Measurements from ENCODE around the gene HDAC9. TPM values are rescaled to one million over a fixed set of nuclear protein-coding genes. Genes with fewer than 3 reads are reported as not detected.

HDAC9 gene
- total RNA-seq, 1 experiment from 2014 or later, result 159 TPM

DNA sequence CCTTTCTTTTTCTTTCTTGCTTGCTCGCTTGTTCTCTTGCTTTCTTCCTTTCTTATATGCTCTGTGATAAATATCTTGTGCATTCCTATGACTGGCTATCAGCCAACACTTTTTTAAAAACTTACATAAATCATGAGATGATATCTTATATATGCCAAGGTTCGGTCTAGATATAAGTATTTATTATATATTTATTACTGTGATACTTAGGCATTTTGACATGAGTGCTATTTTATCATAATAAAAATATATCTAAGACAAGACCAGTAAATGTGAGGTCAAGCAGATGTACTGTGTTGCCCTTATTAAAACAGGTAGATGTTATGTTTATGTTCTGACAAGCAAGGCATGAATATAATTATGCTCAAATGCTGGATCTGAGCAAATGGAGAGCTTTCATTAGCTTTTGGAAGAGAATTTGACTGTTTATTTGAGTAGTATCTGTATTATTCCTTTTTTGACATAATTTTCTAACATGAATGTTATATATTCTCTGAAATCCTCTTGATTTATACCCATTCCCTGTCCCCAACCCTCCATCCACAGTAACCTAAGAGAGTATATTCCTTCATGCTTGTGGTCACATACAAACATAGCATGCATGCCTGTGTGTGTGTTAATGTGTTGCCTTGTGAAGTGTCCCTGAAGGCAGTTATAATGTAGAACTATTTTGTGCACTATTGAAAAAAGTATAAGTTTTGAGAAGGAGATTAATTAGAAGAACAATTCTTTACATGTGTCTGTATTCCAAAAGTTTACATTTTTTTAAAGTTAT, 158.0 kb downstream of the HDAC9 start:
- Mint-ChIP-seq H3K4me3 (ENCODE audit: low read depth, unreplicated experiment) (no peak overlapping the region), H3K36me3 (ENCODE audit: insufficient read depth, unreplicated experiment) (peaks cover 26% of the 10 kb centered on the region), H3K27me3 (ENCODE audit: unreplicated experiment) (no peaks in the 10 kb centered on the region), H3K4me1 (ENCODE audit: low read depth, unreplicated experiment) (no peaks in the 10 kb centered on the region), H3K27ac (ENCODE audit: unreplicated experiment) (no peak overlapping the region), H3K9me3 (ENCODE audit: low read depth, unreplicated experiment) (no peaks in the 10 kb centered on the region)
- TF ChIP-seq, protein P1, sequence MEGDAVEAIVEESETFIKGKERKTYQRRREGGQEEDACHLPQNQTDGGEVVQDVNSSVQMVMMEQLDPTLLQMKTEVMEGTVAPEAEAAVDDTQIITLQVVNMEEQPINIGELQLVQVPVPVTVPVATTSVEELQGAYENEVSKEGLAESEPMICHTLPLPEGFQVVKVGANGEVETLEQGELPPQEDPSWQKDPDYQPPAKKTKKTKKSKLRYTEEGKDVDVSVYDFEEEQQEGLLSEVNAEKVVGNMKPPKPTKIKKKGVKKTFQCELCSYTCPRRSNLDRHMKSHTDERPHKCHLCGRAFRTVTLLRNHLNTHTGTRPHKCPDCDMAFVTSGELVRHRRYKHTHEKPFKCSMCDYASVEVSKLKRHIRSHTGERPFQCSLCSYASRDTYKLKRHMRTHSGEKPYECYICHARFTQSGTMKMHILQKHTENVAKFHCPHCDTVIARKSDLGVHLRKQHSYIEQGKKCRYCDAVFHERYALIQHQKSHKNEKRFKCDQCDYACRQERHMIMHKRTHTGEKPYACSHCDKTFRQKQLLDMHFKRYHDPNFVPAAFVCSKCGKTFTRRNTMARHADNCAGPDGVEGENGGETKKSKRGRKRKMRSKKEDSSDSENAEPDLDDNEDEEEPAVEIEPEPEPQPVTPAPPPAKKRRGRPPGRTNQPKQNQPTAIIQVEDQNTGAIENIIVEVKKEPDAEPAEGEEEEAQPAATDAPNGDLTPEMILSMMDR (IDR thresholded peaks at IDR 0.05; ENCODE audit: unreplicated experiment), result no peak
- DNase-seq, result no peak
- BruUV-seq (replicated peaks), result no TSS peak
- intact Hi-C loops (cut with micrococcal nuclease; ENCODE audit: unreplicated experiment), result no loop called here
- CTCF ChIA-PET, result no interaction called here

DNA sequence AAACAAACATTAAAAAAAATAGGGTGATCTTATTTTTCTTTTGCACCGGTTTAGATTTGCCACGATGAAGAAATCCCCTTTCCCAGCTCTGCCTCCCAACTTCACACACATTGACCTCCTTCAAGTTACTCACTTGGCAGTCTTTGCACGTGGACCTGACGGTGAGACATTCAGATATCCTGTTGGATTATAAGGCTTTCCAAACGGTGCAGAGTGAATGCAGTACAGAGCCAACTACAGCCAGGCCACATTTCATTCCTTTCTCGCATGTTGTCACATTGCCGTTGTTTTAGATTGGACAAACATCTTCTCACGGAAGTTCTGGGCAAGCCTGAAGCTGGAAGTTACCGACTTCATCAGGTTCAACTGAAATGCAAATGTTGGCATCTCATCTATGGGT, 159.2 kb downstream of the HDAC9 start:
- peaks cover 21% of the 10 kb centered on the region for H3K36me3 Mint-ChIP-seq (ENCODE audit: insufficient read depth, unreplicated experiment)
- TF ChIP-seq, protein P1 (IDR thresholded peaks at IDR 0.05; ENCODE audit: unreplicated experiment), result no peak
- no peak for DNase-seq
- intact Hi-C loops (cut with micrococcal nuclease; ENCODE audit: unreplicated experiment), result no loop called here
- H3K9me3 Mint-ChIP-seq (ENCODE audit: low read depth, unreplicated experiment), result no peaks in the 10 kb centered on the region
- no TSS peak for BruUV-seq (replicated peaks)
- no peak overlapping the region for H3K27ac Mint-ChIP-seq (ENCODE audit: unreplicated experiment)
- CTCF ChIA-PET, result no interaction called here
- H3K27me3 Mint-ChIP-seq (ENCODE audit: unreplicated experiment), result no peaks in the 10 kb centered on the region
- H3K4me3 Mint-ChIP-seq (ENCODE audit: low read depth, unreplicated experiment), result no peak overlapping the region
- H3K4me1 Mint-ChIP-seq (ENCODE audit: low read depth, unreplicated experiment), result no peaks in the 10 kb centered on the region

DNA sequence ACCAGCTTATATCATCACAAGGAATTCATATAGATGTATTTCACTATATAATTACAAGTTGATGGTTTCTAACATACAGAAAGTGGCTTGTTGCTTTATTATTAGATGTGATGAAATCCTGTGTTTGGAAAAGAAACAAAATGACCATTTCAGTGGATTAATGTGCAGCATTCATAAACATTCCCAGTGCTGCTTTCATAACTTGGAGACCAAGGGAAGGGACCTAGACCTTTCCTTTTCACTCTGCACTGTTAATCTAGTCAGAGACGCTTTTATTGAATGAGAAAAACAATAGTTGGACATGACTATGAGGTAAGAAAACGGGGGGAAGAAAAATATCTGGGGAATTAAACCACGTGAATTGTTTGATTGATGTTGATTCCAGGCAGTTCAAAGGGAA, 160.0 kb downstream of the HDAC9 start:
- TF ChIP-seq, protein P1 (IDR thresholded peaks at IDR 0.05; ENCODE audit: unreplicated experiment), result no peak
- H3K9me3 Mint-ChIP-seq (ENCODE audit: low read depth, unreplicated experiment), result no peaks in the 10 kb centered on the region
- H3K4me3 Mint-ChIP-seq (ENCODE audit: low read depth, unreplicated experiment), result no peak overlapping the region
- intact Hi-C loops (cut with micrococcal nuclease; ENCODE audit: unreplicated experiment), result no loop called here
- H3K36me3 Mint-ChIP-seq (ENCODE audit: insufficient read depth, unreplicated experiment), result peaks cover 17% of the 10 kb centered on the region
- DNase-seq, result no peak
- H3K27ac Mint-ChIP-seq (ENCODE audit: unreplicated experiment), result no peak overlapping the region
- H3K27me3 Mint-ChIP-seq (ENCODE audit: unreplicated experiment), result no peaks in the 10 kb centered on the region
- CTCF ChIA-PET, result interaction anchor here (0.7 to 1.8 kb wide), 2 partner anchors 10 to 348 kb away, joined by 4 to 6 read pairs; no protein-coding TSS in a partner anchor
- BruUV-seq (replicated peaks), result no TSS peak
- H3K4me1 Mint-ChIP-seq (ENCODE audit: low read depth, unreplicated experiment), result no peaks in the 10 kb centered on the region

DNA sequence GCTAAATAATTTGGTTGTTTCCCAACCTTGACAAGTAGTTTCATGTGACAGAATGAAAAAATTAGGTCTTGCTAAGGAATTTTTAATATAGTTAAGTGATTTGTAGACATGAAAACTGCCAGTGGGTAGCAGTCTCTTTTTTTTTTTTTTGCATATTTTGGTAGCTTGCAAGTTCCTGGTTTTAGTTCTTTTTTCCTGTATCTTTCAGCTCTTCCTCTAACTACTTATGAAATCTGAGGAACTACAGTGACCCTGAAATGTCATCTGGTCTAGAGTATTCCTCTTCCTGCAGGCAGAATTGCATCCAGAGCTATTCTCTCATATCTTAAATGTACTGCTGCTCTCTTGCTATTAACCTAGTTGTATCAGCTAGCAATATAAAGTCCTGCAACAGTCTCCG, 160.4 kb downstream of the HDAC9 start:
- TF ChIP-seq, protein P1 (IDR thresholded peaks at IDR 0.05; ENCODE audit: unreplicated experiment), result no peak
- CTCF ChIA-PET, result interaction anchor here (0.6 to 1.8 kb wide), 4 partner anchors 10 to 349 kb away, joined by 3 to 8 read pairs (median 5); no protein-coding TSS in a partner anchor
- Mint-ChIP-seq H3K36me3 (ENCODE audit: insufficient read depth, unreplicated experiment) (peaks cover 17% of the 10 kb centered on the region), H3K27ac (ENCODE audit: unreplicated experiment) (no peak overlapping the region), H3K4me1 (ENCODE audit: low read depth, unreplicated experiment) (no peaks in the 10 kb centered on the region), H3K4me3 (ENCODE audit: low read depth, unreplicated experiment) (no peak overlapping the region), H3K9me3 (ENCODE audit: low read depth, unreplicated experiment) (no peaks in the 10 kb centered on the region), H3K27me3 (ENCODE audit: unreplicated experiment) (no peaks in the 10 kb centered on the region)
- no TSS peak for BruUV-seq (replicated peaks)
- DNase-seq, result no peak
- intact Hi-C loops (cut with micrococcal nuclease; ENCODE audit: unreplicated experiment), result no loop called here

Data from Calu3 (cell line).